Renal pelvis (tissue), 4 donors: ENCODE data around the gene FAM163A. TPM values are rescaled to one million over a fixed set of nuclear protein-coding genes. Genes with fewer than 3 reads are reported as not detected.
"Not testable (repeated sequence)": the region's sequence is repeated elsewhere in the genome, so short reads cannot be mapped to it uniquely, and the experiment has no call there.

Experiments
- DNase-seq: peaks from one replicate; pipeline ENCODE4 v3.0.0-alpha.2; 2013
- polyA plus RNA-seq, 3 donors: library from polyadenylated mRNA; unstranded; fragments of 120-200 nt; gene quantifications; one replicate each; pipeline ENCODE4 v1.2.1, GENCODE V29; 2013; ENCODE audit not compliant: insufficient read length in 3 of 3

The FAM163A gene
- polyA plus RNA-seq, 3 donors: 0.76 to 1.1 (median 0.99) TPM

GRCh38 chr1:179788259-179788658 is 45.2 kb downstream of the FAM163A start:
- DNase-seq: no peak

- DNase-seq: no peak
These were observed 50.2 kb downstream of the FAM163A start for GRCh38 chr1:179793281-179793680.

GRCh38 chr1:179794146-179794545 is 51.1 kb downstream of the FAM163A start:
- DNase-seq: no peak

GRCh38 chr1:179794669-179795068 is 51.6 kb downstream of the FAM163A start:
- DNase-seq: no peak

- DNase-seq: no peak
These were observed 55.2 kb downstream of the FAM163A start for GRCh38 chr1:179798213-179798863.

- no peak for DNase-seq
These were observed 55.9 kb downstream of the FAM163A start for GRCh38 chr1:179798864-179799516.

- no peak for DNase-seq
These were observed 57.4 kb downstream of the FAM163A start for GRCh38 chr1:179800481-179800880.

- DNase-seq: no peak
These were observed 60.0 kb downstream of the FAM163A start for GRCh38 chr1:179803104-179803503.

- DNase-seq: no peak
These were observed 60.8 kb downstream of the FAM163A start for GRCh38 chr1:179803918-179804317.

GRCh38 chr1:179804417-179804816 is 61.3 kb downstream of the FAM163A start:
- not testable (repeated sequence) for DNase-seq

- no peak for DNase-seq
These were observed 62.5 kb downstream of the FAM163A start for GRCh38 chr1:179805291-179806195.

GRCh38 chr1:179806333-179806732 is 63.2 kb downstream of the FAM163A start:
- no peak for DNase-seq

- DNase-seq: no peak
These were observed 64.2 kb downstream of the FAM163A start for GRCh38 chr1:179807291-179807690.

GRCh38 chr1:179807691-179808485 is 64.8 kb downstream of the FAM163A start:
- no peak for DNase-seq

GRCh38 chr1:179808503-179808902 is 65.4 kb downstream of the FAM163A start:
- no peak for DNase-seq

- peak; percentile 69 for DNase-seq
These were observed 66.6 kb downstream of the FAM163A start for GRCh38 chr1:179809506-179810366.

GRCh38 chr1:179810367-179810715 is 67.2 kb downstream of the FAM163A start:
- no peak for DNase-seq

- DNase-seq: no peak
These were observed 69.6 kb downstream of the FAM163A start for GRCh38 chr1:179812501-179813292.

GRCh38 chr1:179813626-179814545 is 70.8 kb downstream of the FAM163A start:
- DNase-seq: no peak
